BLaER1 (cell line): Measurements from ENCODE around the gene ZFP37.
"Not testable (repeated sequence)": the region's sequence is repeated elsewhere in the genome, so short reads cannot be mapped to it uniquely, and the experiment has no call there.

Source experiments
- H3K27ac ChIP-seq: shearing (Covaris generic); formaldehyde crosslinking; 2 replicates; pipeline ENCODE4 v1.8.1; 2022
- H3K27me3 ChIP-seq: shearing (Covaris generic); formaldehyde crosslinking; 2 replicates; pipeline ENCODE4 v1.8.1; 2022
- H3K36me3 ChIP-seq: shearing (Covaris generic); formaldehyde crosslinking; 2 replicates; pipeline ENCODE4 v1.8.1; 2022
- H3K4me1 ChIP-seq: shearing (Covaris generic); formaldehyde crosslinking; 2 replicates; pipeline ENCODE4 v1.8.1; 2022
- H3K4me2 ChIP-seq: shearing (Covaris generic); formaldehyde crosslinking; 2 replicates; pipeline ENCODE4 v1.8.1; 2022
- H3K4me3 ChIP-seq: shearing (Covaris generic); formaldehyde crosslinking; 2 replicates; pipeline ENCODE4 v1.8.1; 2022
- H3K9ac ChIP-seq: shearing (Covaris generic); formaldehyde crosslinking; 2 replicates; pipeline ENCODE4 v1.8.1; 2022
- H3K9me3 ChIP-seq: shearing (Covaris generic); formaldehyde crosslinking; 2 replicates; pipeline ENCODE4 v1.8.1; 2022
- H4K20me1 ChIP-seq: shearing (Covaris generic); formaldehyde crosslinking; 2 replicates; pipeline ENCODE4 v1.8.1; 2022
- Cebpa-rat ChIP-seq: shearing (Covaris generic); IDR thresholded peaks from 2 replicates; pipeline ENCODE4 v1.8.1; 2022

The ZFP37 gene

GRCh38 chr9:113056191-113057106 lies at the start of gene ZFP37:
Gene ZFP37 (minus strand): TSS chr9:113056724. CDS start chr9:113056688, 36 bp downstream.
- H3K27me3 ChIP-seq, result no peaks in the 10 kb centered on the region
- H3K9ac ChIP-seq, result no peak within 1 kb of the TSS
- H4K20me1 ChIP-seq, result no peaks in the 10 kb centered on the region
- no peak within 1 kb of the TSS for H3K4me2 ChIP-seq
- H3K27ac ChIP-seq, result no peak within 1 kb of the TSS
- peaks cover 89% of the 10 kb centered on the region for H3K9me3 ChIP-seq
- no peaks in the 10 kb centered on the region for H3K36me3 ChIP-seq
- no peak within 1 kb of the TSS for H3K4me3 ChIP-seq
- no peaks in the 10 kb centered on the region for H3K4me1 ChIP-seq
- no peak for TF ChIP-seq Cebpa-rat

DNA sequence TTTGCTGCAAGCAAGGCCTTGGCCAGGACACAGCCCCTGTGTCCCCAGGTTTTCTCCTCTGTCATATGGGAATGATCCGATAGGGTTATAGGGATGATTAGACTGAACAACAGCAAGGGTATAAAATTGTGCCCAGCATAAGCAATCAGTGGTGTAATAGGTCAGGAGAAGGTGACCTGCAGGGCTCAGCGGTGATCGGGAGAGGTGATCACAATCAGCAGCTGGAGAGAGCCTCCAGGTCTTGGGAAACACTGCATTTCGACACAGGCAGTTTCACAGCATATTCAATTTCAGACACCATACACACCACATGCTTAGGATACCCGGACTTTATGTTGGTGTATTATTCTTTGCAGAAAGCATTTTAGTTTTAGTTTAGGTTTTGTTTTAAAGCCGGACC lies 48.8 kb upstream of the ZFP37 start:
- H3K4me3 ChIP-seq, H4K20me1 ChIP-seq, H3K9ac ChIP-seq, H3K36me3 ChIP-seq, H3K27ac ChIP-seq, H3K27me3 ChIP-seq, H3K4me2 ChIP-seq, H3K9me3 ChIP-seq, H3K4me1 ChIP-seq: not testable (repeated sequence)

- no peak for TF ChIP-seq Cebpa-rat
- Histone ChIP-seq H3K4me3 (no peak overlapping the region), H3K4me2 (no peak overlapping the region), H3K4me1 (no peaks in the 10 kb centered on the region), H4K20me1 (no peaks in the 10 kb centered on the region), H3K27ac (no peak overlapping the region), H3K9me3 (0 out of 2 replicates have a peak, but pooled peaks cover 3% of the 10 kb centered on the region), H3K36me3 (no peaks in the 10 kb centered on the region), H3K27me3 (no peaks in the 10 kb centered on the region), H3K9ac (no peak overlapping the region)
Measured at GRCh38 chr9:113095561-113095960, 39.0 kb upstream of the ZFP37 start.

- H4K20me1 ChIP-seq, H3K27me3 ChIP-seq, H3K4me2 ChIP-seq, H3K27ac ChIP-seq, H3K36me3 ChIP-seq, H3K4me3 ChIP-seq, H3K9ac ChIP-seq, H3K4me1 ChIP-seq: not testable (repeated sequence)
- H3K9me3 ChIP-seq, result peaks cover 14% of the 10 kb centered on the region
Measured at GRCh38 chr9:113089924-113090323, 33.4 kb upstream of the ZFP37 start.

DNA sequence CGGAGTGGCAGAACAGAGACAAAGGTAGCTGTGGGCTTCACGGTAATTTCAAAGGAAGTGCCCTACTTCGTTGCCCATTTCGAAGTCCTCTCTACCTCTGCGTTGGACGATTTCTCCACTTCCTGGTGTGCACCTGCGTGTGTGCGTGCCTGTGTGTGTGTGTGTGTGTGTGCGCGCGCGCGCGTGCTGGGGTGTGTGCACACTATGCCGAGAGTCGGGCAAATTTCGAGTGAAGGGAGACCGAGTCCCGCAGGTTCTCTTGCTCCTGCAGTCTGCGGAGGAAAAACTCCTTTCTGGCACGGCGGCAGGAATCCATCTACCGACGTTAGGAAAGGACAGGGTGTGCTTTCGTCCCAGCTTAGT lies 32.6 kb upstream of the ZFP37 start:
- not testable (repeated sequence) for H3K9ac ChIP-seq, H3K27me3 ChIP-seq, H3K4me3 ChIP-seq, H3K36me3 ChIP-seq, H3K27ac ChIP-seq, H3K4me1 ChIP-seq, H3K4me2 ChIP-seq, H4K20me1 ChIP-seq
- H3K9me3 ChIP-seq, result peaks cover 14% of the 10 kb centered on the region

GRCh38 chr9:113088456-113089142 lies 32.1 kb upstream of the ZFP37 start:
- H3K4me1 ChIP-seq, H3K36me3 ChIP-seq, H4K20me1 ChIP-seq, H3K4me2 ChIP-seq, H3K4me3 ChIP-seq, H3K27me3 ChIP-seq, H3K27ac ChIP-seq, H3K9ac ChIP-seq: not testable (repeated sequence)
- H3K9me3 ChIP-seq, result peaks cover 14% of the 10 kb centered on the region

GRCh38 chr9:113062932-113063310 lies 6.4 kb upstream of the ZFP37 start:
- not testable (repeated sequence) for H3K4me3 ChIP-seq, H3K27ac ChIP-seq, H3K36me3 ChIP-seq, H3K9ac ChIP-seq, H4K20me1 ChIP-seq, H3K27me3 ChIP-seq, H3K4me1 ChIP-seq, H3K4me2 ChIP-seq
- H3K9me3 ChIP-seq, result peaks cover 44% of the 10 kb centered on the region

DNA sequence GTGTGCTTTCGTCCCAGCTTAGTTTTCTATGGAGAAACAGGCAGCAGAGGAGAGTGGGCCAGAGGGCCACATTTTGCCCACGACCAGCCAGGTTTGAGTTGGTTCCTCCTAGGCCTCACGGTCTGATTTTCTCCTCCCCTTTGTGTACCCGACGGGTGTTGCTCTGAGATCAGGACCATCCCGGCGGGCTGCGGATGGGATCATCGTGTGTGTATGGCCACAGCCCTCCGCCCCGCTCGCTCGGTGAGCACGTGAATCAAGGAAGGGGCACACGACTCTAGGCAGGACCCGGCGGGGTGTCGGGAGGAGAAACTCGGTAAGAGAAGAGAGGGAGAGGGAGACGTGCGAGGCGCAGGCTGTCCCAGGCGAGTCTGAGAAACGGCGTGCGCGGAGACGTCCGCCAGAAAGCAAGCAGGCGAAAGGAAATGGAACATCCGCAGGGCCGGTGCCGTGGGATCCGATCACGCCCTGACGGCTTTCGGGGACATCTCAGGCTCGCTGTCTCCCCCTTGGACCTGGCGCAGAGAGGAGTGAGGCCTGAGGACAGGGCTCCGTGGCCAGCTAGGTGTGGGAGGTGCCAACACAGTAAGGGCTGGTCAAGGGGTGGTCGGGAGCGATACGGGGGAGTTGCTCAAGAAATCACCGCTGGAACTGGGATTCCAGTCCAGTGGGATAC lies 5.9 kb upstream of the ZFP37 start:
- H3K9ac ChIP-seq, H4K20me1 ChIP-seq, H3K36me3 ChIP-seq, H3K27ac ChIP-seq, H3K4me2 ChIP-seq, H3K4me1 ChIP-seq, H3K4me3 ChIP-seq, H3K27me3 ChIP-seq: not testable (repeated sequence)
- peaks cover 49% of the 10 kb centered on the region for H3K9me3 ChIP-seq

- H3K4me1 ChIP-seq, H3K27me3 ChIP-seq, H4K20me1 ChIP-seq, H3K27ac ChIP-seq, H3K4me2 ChIP-seq, H3K36me3 ChIP-seq, H3K9ac ChIP-seq: not testable (repeated sequence)
- Histone ChIP-seq H3K4me3 (peak overlapping the region; percentile 16; the same call in 1 of the 2 replicates), H3K9me3 (peaks cover 60% of the 10 kb centered on the region)
Measured at GRCh38 chr9:113061072-113061850, 4.7 kb upstream of the ZFP37 start.

GRCh38 chr9:113059581-113060284 lies 3.2 kb upstream of the ZFP37 start:
- not testable (repeated sequence) for H3K27ac ChIP-seq, H3K4me1 ChIP-seq, H3K4me3 ChIP-seq, H3K36me3 ChIP-seq, H3K27me3 ChIP-seq, H3K9ac ChIP-seq, H4K20me1 ChIP-seq, H3K4me2 ChIP-seq
- peaks cover 76% of the 10 kb centered on the region for H3K9me3 ChIP-seq
